NCI-H2196 (cell line): ENCODE measurements around the gene MAPK7.

Experiments used
- DNase-seq: peaks from one replicate; lab custom pipeline; 2025; ENCODE audit not compliant: unreplicated experiment; lab: John Stamatoyannopoulos, UW

Gene MAPK7

DNA sequence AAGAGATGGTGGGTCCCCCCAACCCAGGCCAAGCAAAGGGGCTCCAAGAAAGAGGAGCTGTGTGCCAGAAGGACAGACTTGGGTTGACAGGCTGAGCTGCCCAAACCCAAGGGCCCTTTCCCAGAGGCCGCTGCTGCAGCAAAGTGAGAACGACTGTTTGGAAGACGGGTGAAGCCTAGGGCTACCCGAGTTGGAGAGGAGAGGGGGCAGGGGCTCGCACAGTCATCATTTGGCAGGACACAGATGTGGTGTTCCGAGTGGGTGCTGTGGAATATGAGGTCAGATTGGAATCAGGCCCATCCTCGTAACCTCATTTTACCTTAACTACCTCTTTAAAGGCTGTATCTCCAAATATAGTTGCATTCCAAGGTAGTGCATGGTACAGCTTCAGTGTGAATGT, 14.0 kb downstream of the MAPK7 start:
- no peak for DNase-seq

DNA sequence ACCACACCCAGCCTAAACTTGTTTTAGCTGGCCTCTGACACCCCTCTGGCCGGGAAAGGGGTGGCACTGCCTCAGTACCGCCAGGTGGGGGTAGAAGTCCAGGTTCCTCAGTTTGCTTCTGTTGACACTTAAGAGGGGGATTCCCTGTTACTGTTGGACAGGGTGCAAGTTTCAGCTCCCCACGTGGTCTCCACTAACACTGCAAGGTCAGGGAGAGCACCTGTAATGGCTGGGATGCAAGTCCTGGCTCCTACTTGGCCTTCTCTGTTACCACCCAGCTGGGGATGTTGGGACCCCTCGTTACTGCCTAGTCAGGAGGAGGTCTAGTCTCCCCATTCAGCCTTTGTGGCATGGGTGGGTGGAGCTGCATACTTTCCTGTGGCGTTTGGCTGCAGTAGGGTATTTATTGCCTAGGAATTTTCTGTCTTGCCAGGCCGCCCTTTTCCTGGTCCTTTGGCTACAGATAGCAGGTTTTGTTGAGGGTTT, 19.3 kb downstream of the MAPK7 start:
- DNase-seq: no peak

DNA sequence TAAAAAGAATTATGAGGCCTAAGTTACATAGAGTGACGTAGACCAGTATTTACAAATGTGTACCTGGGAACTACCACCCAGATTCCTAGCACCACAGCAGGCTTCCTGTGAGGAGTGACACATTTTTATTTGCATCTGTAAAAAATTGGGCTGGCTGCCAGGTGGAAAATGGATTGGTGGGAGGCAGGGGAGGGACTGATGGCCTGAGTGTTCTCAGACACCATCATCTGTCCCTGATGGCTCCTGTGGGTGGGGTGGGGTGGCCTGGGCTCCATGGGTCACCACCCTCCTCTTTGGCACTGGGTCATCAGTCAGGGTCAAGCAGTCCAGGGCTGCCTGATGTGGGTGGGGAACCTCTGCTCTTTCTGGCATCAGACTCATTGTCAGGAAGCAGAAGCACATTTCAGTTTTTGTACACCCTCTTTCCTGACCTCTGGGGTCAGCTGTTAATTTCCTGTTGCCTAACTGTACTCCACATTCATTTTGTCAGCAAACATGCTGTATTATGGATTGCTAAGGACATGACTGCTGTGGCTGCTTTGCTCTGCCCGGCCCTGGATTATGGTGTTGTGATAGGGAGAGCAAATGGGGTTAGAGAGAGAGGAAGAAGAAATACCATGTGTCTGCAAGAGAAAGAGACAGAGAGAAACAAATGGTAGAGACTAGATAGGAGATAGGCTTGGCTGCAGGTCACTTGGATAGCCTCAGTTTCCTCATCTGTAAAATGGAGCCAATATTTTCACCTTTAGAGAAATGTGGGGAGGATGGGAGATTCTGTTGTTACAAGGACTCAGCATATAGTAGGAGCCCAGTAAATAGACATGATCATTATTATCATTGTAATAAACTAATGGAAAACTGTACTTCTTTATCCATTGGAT, 20.2 kb downstream of the MAPK7 start:
- DNase-seq: no peak

DNA sequence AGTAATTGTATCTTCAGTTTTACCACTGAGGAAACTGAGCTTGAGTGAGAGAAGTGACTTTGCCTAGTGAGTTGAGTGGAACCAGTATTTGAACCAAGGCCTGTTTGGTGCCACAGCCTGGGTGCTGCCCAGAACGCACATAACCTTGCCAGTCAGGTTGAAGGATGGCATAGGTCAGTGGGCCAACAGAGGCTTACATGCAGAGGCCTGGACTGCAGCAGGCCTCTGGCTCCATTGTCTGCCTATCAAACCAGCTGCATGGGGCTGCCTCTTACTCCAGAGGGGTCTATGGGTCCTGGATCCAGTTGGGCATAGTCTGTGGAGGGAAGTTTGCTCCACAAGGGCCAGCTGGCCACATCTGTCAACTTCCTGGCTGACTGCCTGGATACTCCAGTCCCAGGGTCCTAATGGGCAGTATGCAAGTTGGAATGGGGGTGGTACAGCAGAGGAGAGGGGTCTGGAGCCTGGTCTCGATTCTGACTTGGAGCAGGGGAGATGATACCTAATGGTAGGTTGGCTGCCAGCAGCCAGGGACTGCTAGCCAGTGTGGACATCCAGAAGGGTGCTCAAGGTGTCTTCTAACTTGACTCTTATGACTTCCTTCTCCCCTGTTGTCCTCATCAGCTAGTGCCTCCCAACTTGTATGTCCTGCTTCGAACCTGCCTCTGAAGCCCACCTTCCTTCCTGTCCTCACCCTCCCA, 21.6 kb downstream of the MAPK7 start:
- no peak for DNase-seq

DNA sequence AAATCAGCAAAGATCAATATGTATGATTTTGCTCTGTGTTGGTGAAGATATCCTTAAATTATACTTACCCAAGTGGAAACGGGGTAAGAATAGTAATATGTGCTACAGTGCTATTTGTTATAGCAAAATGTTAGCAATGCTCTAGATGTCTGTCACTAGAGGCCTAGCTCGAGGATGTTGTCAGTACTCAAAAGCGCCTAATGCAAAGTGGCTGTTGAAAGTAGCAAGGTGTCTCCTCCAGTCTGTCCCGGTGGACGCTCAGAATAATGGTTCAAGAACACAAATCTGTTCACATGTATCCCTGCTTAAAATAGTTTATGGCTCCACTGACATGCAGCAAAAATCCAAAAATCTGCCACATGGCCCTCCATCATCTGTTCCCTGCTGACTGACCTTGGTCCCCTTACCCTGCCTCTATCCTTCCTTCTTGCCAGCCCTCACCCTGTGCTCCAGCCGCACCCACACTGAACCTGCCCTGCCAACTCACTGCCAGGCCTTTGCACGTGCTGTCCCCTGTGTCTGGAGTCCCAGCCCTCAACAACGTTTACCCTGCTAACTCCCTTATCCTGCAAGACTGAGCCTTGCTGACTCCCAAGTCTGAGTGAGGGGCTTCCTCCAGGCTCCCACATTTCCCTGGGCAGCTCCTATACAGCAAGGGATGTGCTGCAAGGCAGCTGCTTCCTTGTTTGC, 23.2 kb downstream of the MAPK7 start:
- DNase-seq: no peak

DNA sequence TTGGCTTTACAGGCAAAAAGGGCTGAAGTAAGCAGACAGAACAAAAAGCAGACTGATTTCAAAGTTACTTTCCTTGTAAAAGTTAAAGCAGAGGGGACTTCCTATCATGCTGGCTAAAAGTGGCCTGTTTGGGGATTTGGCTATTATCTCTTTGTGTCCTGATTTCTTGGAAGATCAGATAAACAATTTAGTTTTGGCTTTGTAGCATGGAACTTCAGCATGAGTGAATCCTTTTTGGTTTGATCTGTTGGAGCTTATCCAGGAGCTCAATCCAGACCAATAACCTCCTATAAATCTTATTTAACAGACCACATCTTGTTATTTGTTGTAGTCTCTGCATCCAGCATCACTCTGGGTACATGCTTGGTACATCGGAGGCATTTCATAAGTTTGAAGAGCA, 23.9 kb downstream of the MAPK7 start:
- no peak for DNase-seq

DNA sequence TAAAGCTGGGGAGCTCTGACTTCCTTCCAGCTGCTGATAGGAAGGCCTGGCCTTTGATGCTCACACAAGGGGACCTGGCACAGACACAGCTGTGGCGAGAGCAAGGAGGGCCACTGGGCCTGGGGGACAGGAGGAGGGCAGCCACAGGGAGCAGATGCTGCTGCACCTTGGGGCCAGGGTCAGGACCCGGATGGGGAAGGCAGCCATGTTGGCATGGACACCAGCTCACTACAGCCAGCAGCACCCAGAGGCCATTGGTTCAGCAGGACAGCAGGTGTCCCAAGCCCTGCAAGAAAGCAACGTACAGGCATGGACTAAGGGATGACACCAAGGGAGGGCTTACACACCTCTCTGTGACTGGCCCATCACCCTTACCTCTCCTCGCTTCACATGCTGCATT, 24.7 kb downstream of the MAPK7 start:
- no peak for DNase-seq

DNA sequence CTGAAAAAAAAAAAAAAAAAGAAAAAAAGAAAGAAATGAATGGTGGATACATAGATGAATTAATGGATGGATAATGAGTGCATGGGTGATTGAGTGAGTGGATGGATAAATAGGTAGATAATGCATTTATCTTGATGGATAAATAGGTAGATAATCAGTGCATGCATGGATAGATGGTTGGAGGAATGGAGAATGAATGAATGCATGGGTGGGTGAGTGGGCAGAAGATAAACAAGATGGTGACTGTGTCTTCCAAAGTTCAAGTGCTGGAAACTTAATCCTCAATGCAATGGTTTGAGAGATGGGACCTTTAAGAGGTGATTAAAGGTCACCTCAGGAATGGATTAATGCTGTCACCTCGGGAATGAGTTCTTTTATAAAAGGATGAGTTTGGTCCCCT, 26.0 kb downstream of the MAPK7 start:
- no peak for DNase-seq

DNA sequence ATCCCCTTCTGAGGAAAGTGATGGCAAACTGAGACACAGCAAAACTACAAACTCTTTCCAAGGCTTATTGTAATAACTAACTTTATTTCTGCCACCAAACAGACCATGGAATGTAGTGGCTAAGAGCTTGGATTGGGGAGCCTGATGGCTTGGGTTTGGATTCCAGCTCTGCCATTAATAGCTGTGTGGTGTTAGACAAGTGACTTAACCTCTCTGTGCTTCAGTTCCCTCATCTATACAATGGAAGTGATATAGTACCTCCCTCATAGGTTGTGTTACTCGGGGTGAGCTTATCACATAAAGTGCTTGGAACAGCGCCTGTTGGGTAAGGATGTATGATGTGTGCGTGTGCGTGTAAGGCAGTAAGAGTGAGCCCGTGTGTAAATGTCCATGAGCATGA, 26.8 kb downstream of the MAPK7 start:
- no peak for DNase-seq

DNA sequence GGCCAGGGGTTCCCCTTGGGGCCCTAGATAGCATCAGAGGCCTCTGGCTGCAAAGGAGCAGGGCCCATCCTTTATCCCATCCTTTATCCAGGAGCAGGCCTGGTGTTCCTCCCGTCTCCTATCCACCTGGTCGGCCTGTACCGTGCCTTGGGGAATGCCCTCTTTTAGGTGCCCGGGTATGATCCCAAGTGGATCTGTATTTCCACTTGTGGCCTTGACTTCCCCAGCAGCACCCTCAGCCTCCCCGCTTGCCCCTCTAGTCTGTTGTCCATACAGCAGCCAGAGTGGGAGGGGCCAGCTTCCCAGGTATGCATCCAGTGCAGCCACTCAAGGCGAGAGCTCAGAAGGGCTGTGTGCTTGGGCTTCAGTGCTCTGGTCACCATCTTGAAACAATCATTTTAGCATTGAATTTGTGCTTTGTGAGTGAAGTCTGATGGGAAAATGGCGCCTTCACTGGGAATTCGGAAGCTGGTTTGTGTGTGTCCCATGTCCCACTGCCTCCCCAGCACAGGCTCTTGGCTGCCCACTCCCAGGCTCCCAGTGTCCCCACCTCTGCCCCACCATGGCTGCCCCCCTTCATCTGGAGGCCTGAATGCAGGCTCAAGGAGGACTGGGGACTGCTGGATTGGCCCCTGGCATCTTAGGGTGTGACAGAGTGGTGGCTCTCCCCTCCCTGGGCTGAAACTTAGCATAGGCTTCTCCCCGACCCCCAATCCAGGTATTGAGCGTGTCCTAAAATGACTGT, 29.5 kb downstream of the MAPK7 start:
- no peak for DNase-seq

DNA sequence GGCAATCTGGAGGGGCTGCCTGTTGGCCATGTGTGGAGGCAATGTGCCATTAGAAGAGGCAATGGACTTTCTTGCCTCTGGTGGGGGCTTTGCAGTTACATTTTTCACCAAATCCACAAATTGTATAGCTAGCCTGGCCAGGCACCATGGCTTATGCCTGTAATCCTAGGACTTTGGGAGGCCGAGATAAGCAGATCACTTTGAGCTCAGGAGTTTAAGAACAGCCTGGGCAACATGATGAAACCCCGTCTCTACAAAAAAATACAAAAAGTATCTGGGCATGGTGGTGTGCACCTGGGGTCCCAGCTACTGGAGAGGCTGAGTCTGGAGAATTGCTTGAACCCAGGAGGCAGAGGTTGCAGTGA, 30.0 kb downstream of the MAPK7 start:
- no peak for DNase-seq

DNA sequence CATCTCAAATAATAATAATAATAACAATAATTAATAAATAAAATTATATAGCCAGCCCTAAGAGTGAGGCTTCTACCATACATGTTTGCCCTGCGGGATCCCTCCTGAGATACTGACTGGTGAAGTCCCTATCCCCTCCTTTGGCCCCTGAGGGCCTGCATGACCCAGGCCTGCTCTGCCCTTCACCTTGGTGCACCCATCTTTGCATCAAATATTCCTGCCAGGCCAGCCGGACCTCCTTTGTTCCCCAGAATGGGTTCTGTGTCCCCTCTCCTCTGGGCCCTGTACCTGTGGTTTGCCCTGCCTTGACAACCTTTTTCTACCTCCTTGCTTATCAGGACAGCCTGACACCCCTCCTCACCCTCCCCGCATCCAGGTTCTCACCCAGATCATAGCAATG, 30.8 kb downstream of the MAPK7 start:
- DNase-seq: no peak

DNA sequence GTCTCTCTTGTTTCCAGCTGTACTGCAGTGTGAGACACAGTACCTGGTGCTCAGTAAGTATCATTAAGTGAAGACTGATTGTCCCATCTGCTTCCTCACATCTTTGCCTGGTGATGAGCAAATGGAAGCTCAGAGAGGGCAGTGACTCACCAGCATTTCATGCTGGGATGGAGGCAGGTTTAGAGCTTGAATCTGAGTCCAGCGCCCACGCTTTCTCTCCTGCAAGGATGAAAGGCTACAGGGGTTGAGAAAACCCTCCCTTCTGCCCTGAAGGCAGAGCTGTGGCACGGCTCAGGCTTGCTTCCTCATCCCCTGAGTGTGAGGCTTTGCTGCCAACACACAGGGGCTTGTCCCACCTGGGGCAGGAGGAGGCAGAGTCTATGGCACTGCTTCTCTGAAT, 31.2 kb downstream of the MAPK7 start:
- no peak for DNase-seq

DNA sequence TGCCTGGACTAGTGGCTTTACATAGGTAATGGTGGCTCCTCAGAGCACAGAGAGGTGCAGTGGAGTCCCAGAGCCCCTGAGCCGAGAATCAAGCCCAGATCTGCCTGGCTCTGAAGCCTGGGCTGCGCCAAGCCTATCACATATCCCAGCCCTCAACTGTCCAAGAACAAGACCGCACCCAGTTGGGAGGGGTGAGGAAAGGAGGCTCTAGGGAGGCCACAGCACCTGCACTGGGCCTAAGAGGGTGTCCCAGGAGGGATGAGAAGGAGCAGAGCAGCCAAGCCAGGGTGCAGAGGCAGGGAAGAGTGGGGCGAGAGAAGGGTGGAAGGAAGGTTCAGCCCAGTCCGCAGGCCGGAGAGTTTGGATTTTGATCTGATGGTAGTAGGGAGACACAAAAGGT, 31.8 kb downstream of the MAPK7 start:
- DNase-seq: no peak

DNA sequence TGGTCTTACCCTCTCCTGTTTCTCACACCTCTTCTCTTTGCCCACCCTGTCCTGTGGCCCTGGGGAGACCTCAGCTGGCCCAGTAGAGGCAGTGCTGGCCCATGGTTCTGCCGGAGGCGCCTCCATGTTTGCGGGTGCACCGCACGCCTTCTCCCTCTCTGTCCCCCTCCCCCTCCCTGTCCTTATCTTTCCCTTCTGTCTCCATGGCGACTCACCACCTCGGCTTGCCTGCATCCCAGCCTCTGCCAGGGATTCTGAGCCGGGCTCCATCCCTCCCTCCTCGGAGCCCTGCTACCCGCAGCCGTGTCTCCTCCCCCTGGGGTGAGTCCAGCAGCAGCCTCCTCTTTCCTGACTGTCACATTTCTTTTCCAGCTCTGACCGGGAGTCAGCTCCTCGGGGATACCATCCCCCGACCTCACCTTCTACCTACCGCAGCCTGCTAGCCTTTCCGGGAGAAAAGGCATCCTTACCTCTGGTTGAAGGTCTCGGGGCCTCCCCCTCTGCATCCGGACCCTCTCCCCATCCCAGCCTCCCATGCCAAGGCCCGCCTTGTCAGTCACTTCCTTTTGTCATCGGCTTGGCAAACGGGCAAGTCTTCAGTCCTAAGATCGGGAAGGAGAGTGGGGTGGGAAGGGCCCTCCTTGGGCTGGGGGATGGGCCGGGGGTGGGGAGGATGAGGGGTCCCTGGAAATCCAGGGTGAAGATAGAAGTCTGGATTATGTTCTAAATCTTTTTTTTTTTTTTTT, 32.8 kb downstream of the MAPK7 start, which contains the start of gene RNF112:
Gene RNF112, plus strand, starts transcription at position 358 of the 746 bp plus-strand sequence. Its CDS starts 177 bp downstream, at position 535.
- DNase-seq: no peak

DNA sequence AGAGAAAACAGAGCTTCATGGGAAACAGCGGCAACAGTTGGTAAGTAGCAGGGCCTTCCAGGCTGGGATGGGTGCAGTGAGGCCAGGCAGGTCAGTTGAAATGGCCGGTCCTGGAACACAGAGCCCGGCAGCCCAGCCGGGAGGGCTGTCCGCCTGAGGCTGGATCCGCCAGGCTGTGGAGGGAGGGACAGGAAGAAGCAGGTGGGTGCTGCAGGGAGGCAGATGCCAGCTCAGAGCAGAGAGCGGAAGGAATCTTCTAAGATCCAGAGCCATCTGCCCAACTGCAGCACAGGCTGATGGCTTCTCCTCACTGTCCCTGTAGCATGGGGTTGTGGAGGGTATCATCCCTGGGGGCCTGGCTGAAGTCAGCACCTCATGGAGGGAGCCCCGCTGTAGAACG, 33.3 kb downstream of the MAPK7 start:
- DNase-seq: no peak

DNA sequence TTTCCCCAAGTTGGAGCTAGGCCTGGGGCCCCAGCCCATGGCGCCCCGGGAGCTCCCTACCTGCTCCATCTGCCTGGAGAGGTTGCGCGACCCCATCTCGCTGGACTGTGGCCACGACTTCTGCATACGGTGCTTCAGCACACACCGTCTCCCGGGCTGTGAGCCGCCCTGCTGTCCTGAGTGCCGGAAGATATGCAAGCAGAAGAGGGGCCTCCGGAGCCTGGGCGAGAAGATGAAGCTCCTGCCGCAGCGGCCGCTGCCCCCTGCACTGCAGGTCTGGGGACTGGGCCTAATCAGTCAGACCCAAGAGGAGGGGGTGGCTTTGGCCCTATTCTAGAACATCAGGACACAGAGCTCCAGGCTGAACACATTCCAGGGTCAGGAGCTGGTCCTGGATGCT, 34.2 kb downstream of the MAPK7 start:
- DNase-seq: no peak

DNA sequence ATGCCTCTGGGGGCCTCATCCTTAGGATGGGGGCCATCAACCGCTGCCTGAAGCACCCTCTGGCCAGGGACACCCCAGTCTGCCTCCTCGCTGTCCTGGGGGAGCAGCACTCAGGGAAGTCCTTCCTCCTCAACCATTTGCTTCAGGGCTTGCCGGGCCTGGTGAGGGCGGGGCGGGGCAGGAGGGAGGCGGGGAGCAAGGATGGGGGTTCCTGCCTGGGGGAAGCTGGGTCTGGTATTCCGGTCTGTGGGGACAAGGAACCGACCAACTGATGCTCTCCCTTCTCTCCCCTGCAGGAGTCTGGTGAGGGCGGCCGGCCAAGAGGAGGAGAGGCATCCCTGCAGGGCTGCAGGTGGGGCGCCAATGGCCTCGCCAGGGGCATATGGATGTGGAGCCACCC, 34.7 kb downstream of the MAPK7 start:
- DNase-seq: no peak

DNA sequence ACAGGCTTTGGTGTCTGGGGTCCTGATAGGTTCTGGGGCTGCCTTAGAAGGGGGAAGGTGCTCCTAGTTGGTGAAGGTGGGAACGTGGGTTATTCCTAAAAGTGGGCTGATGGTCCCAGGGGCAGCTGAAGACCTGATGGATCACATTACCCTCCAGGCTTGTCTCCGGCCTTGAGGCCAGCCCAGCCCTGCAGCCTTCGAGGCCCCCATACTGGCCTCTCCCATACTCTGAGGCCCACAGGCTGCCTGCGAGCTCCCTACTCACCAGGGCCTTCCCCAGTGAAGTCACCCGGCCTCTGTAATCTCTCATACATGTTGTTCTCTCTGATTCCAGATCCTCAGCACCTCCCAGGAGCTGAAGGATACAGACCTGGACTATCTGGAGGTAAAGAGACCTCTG, 35.5 kb downstream of the MAPK7 start:
- DNase-seq: no peak
